ENCODE data around the gene DOCK4. TPM values are rescaled to one million over a fixed set of nuclear protein-coding genes. Genes with fewer than 3 reads are reported as not detected.

DOCK4 gene
- total RNA-seq, 1 donor from 2014 or later = 60.3 TPM

GRCh38 chr7:111982804-111983203 is 223.4 kb downstream of the DOCK4 start:
- Mint-ChIP-seq H3K36me3 (ENCODE audit: unreplicated experiment) (peaks cover 10% of the 10 kb centered on the region), H3K27ac (ENCODE audit: unreplicated experiment) (no peak overlapping the region), H3K27me3 (ENCODE audit: unreplicated experiment) (peaks cover 1% of the 10 kb centered on the region), H3K9me3 (ENCODE audit: unreplicated experiment) (no peaks in the 10 kb centered on the region), H3K4me3 (ENCODE audit: unreplicated experiment) (no peak overlapping the region), H3K4me1 (ENCODE audit: low read depth, unreplicated experiment) (no peaks in the 10 kb centered on the region)
- no peak for TF ChIP-seq CTCF (IDR thresholded peaks at IDR 0.05; ENCODE audit: partially characterized antibody, unreplicated experiment)
- DNase-seq = no peak

GRCh38 chr7:111982133-111982532 is 224.1 kb downstream of the DOCK4 start:
- H3K27me3 Mint-ChIP-seq (ENCODE audit: unreplicated experiment) = peaks cover 1% of the 10 kb centered on the region
- no peak overlapping the region for H3K4me3 Mint-ChIP-seq (ENCODE audit: unreplicated experiment)
- no peaks in the 10 kb centered on the region for H3K9me3 Mint-ChIP-seq (ENCODE audit: unreplicated experiment)
- H3K27ac Mint-ChIP-seq (ENCODE audit: unreplicated experiment) = no peak overlapping the region
- TF ChIP-seq CTCF (IDR thresholded peaks at IDR 0.05; ENCODE audit: partially characterized antibody, unreplicated experiment) = no peak
- H3K36me3 Mint-ChIP-seq (ENCODE audit: unreplicated experiment) = peaks cover 10% of the 10 kb centered on the region
- H3K4me1 Mint-ChIP-seq (ENCODE audit: low read depth, unreplicated experiment) = no peaks in the 10 kb centered on the region
- no peak for DNase-seq

- Mint-ChIP-seq H3K4me1 (ENCODE audit: low read depth, unreplicated experiment) (no peaks in the 10 kb centered on the region), H3K4me3 (ENCODE audit: unreplicated experiment) (no peak overlapping the region)
These were observed 225.5 kb downstream of the DOCK4 start for GRCh38 chr7:111980725-111981124.

GRCh38 chr7:111975346-111975745 is 230.9 kb downstream of the DOCK4 start:
- Mint-ChIP-seq H3K9me3 (ENCODE audit: unreplicated experiment) (no peaks in the 10 kb centered on the region), H3K27me3 (ENCODE audit: unreplicated experiment) (peaks cover 1% of the 10 kb centered on the region), H3K4me3 (ENCODE audit: unreplicated experiment) (no peak overlapping the region), H3K27ac (ENCODE audit: unreplicated experiment) (no peak overlapping the region), H3K36me3 (ENCODE audit: unreplicated experiment) (no peaks in the 10 kb centered on the region), H3K4me1 (ENCODE audit: low read depth, unreplicated experiment) (no peaks in the 10 kb centered on the region)
- DNase-seq = no peak
- no peak for TF ChIP-seq CTCF (IDR thresholded peaks at IDR 0.05; ENCODE audit: partially characterized antibody, unreplicated experiment)

More at GRCh38 chr7:111980725-111981124, 225.5 kb downstream of the DOCK4 start:
- DNase-seq = no peak
- H3K27me3 Mint-ChIP-seq (ENCODE audit: unreplicated experiment) = peaks cover 1% of the 10 kb centered on the region
- H3K27ac Mint-ChIP-seq (ENCODE audit: unreplicated experiment) = no peak overlapping the region
- no peaks in the 10 kb centered on the region for H3K9me3 Mint-ChIP-seq (ENCODE audit: unreplicated experiment)
- TF ChIP-seq CTCF (IDR thresholded peaks at IDR 0.05; ENCODE audit: partially characterized antibody, unreplicated experiment) = no peak
- peaks cover 10% of the 10 kb centered on the region for H3K36me3 Mint-ChIP-seq (ENCODE audit: unreplicated experiment)

- no peak for DNase-seq
- H3K27me3 Mint-ChIP-seq (ENCODE audit: unreplicated experiment) = no peaks in the 10 kb centered on the region
- TF ChIP-seq CTCF (IDR thresholded peaks at IDR 0.05; ENCODE audit: partially characterized antibody, unreplicated experiment) = no peak
- H3K4me3 Mint-ChIP-seq (ENCODE audit: unreplicated experiment) = no peak overlapping the region
- H3K9me3 Mint-ChIP-seq (ENCODE audit: unreplicated experiment) = peaks cover 2% of the 10 kb centered on the region
- H3K36me3 Mint-ChIP-seq (ENCODE audit: unreplicated experiment) = no peaks in the 10 kb centered on the region
- no peak overlapping the region for H3K27ac Mint-ChIP-seq (ENCODE audit: unreplicated experiment)
- peaks cover 9% of the 10 kb centered on the region for H3K4me1 Mint-ChIP-seq (ENCODE audit: low read depth, unreplicated experiment)
These were observed 245.2 kb downstream of the DOCK4 start for GRCh38 chr7:111960984-111961383.
